Kidney epithelial cell (primary cell): ENCODE results near the gene INPP5A. TPM values are rescaled to one million over a fixed set of nuclear protein-coding genes. Genes with fewer than 3 reads are reported as not detected.

Experiments used
- DNase-seq: peaks from one replicate; pipeline ENCODE4 v3.0.0-alpha.2; 2010; ENCODE audit warnings: low read depth
- H3K27me3 ChIP-seq: 2 replicates; pipeline ENCODE4 v1.6.0; 2011; ENCODE audit warnings: low read length; ENCODE audit not compliant: control insufficient read depth, insufficient read depth
- H3K36me3 ChIP-seq: 2 replicates; pipeline ENCODE4 v1.5.1; 2011; ENCODE audit warnings: low read length; ENCODE audit not compliant: control insufficient read depth, insufficient read depth
- H3K4me3 ChIP-seq: 2 replicates; pipeline ENCODE4 v1.5.1; 2011; ENCODE audit warnings: low read depth, mild to moderate bottlenecking, control low read depth, low read length
- total RNA-seq: library from RNA; depleted of rRNA; stranded (reverse); fragments of >200 nt; gene quantifications from 2 replicates; pipeline ENCODE4 v1.2.3, GENCODE V29; 2015
- TF ChIP-seq, protein P1 (sequence below): IDR thresholded peaks from 2 replicates; pipeline ENCODE4 v1.5.1; 2011; ENCODE audit warnings: mild to moderate bottlenecking, moderate library complexity, low read length, control low read depth, inconsistent platforms; ENCODE audit not compliant: insufficient read depth, poor library complexity, severe bottlenecking

The INPP5A gene
- total RNA-seq, 1 donor from 2014 or later, result 45.1 TPM

DNA sequence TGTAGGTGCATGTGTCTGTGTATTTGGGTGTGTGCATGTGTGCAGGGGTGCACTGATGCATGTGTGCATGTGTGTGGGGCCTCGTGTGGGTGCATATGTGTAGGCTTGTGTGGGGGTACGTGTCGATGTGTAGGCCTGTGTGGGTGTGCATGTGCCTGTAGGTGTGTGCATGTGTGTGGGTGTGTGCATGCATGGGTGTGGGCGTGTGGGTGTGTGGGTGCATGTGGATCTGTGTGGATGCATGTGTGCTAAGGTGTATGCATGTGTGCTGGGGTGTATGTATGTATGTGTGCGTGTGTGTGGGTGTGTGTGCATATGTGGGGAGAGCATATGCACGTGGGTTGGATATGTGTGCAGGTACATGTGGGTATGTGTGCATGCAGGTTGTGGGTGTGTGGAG is 175.2 kb downstream of the INPP5A start:
- Histone ChIP-seq H3K36me3 (no peaks in the 10 kb centered on the region), H3K27me3 (no peaks in the 10 kb centered on the region), H3K4me3 (no peak overlapping the region)
- no peak for DNase-seq
- TF ChIP-seq, protein P1, sequence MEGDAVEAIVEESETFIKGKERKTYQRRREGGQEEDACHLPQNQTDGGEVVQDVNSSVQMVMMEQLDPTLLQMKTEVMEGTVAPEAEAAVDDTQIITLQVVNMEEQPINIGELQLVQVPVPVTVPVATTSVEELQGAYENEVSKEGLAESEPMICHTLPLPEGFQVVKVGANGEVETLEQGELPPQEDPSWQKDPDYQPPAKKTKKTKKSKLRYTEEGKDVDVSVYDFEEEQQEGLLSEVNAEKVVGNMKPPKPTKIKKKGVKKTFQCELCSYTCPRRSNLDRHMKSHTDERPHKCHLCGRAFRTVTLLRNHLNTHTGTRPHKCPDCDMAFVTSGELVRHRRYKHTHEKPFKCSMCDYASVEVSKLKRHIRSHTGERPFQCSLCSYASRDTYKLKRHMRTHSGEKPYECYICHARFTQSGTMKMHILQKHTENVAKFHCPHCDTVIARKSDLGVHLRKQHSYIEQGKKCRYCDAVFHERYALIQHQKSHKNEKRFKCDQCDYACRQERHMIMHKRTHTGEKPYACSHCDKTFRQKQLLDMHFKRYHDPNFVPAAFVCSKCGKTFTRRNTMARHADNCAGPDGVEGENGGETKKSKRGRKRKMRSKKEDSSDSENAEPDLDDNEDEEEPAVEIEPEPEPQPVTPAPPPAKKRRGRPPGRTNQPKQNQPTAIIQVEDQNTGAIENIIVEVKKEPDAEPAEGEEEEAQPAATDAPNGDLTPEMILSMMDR, result no peak

DNA sequence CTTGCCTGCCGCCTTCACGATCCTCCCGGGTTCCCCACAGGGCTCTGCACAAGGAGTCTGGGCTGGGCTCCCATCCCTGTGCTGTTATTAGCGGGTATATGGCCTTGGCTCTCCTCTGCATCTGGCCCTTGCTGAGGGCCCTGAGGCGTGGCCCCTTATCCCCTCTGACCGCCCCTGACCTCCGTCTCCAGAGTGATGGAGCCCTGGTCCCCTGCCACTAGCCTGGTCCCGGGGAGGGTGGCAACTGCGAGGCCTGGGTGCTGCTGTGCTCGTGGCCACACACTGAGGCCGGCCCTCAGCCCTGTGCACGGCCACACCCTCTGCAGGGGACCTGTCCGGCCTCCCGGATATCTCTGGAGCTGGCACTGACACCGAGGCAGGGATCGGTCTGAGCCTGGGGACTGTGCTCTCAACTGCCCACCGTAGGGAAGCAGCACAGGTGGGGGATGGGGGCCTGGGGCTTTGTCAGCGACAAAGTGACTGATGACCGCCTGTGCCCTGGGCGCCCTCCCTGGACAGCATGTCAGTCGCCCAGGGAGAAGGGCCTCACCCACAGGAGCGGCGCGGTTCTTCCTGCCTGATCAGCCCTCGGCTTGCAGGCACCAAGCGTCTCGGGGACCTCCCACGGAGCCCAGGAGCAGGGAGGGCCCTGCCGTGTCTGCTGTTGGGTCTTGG is 176.0 kb downstream of the INPP5A start:
- TF ChIP-seq, protein P1, result no peak
- DNase-seq, result no peak
- Histone ChIP-seq H3K27me3 (no peaks in the 10 kb centered on the region), H3K36me3 (no peaks in the 10 kb centered on the region), H3K4me3 (no peak overlapping the region)

DNA sequence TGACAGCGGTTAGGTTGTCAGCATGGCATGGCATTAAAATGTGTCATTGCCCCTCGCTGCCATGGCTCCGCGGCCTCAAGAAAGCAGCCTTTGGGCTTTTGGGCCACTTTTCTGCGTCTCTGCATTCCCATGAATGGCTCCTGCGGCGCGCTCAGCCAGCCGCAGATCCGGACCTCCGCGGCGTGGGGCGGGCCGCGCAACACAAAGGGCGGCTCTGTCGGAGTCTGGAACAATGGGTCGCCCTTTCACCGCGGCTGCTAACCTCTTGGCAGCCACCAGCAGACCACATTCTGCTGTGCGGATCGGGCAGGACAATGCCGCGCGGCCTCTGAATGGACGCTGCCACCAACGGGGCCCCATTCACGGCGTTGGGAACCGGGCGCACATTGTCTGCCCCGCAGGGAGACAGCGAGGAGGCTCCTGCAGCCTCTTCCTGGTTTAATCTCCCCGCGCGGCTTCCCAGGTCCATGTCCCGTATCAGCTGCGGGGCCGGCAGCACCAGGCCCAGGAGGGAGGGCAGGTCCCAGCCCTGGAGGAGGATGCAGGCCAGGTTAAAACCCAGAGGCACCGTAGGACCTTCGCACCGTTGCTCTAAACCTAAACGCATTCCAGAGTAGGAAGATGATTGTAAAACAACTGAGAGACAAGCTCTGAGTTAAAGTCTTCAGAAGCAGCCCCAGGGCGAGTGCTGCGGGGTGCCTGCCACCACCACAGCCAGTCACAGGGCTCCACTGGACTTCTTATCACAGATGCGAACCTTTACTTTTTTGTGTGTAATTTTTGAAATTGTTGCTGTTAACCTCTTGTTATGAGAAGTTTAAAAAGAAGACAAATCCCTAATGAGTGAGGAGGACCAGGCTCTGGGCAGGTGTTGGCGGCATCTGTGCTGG is 176.8 kb downstream of the INPP5A start:
- Histone ChIP-seq H3K36me3 (no peaks in the 10 kb centered on the region), H3K27me3 (no peaks in the 10 kb centered on the region), H3K4me3 (no peak overlapping the region)
- TF ChIP-seq, protein P1, result no peak
- DNase-seq, result no peak

DNA sequence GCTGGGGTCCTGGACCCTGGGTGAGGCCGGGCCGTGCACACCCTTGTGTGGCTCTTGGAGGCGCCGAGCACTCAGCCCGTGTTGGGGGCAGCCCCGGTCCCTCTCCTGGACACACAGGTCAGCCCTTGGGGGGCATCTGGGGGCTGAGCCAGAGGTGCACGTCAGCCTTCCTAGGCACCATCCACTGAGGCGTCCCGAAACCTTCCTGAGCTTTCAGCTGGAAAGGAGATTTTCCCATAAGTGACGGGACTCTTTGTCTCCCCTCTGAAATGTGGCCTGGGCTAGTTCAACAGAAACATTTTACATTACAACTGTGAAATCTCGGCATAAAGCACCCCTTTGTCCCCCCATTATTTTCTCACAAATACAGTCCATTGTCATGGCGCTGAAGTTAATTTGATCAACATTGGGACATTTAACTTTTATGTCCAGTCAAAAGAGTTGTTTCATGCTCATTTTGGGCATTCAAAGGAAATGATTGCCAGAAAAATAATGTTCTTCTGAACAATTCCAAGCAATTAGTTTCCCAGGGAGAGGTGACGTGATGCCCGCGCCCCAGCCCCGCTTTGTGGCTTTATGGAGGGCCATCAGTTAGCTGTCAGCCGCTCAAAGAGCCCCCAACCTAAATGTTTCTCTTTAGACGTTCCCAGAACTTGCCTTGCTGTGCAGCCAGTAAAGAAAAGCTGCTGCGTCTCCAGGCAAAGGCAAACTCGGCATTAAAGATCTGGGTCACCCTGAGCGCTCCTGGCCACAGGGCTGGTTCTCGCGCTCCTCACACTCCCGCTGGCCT is 177.6 kb downstream of the INPP5A start:
- no peak for DNase-seq
- Histone ChIP-seq H3K36me3 (no peaks in the 10 kb centered on the region), H3K4me3 (no peak overlapping the region), H3K27me3 (no peaks in the 10 kb centered on the region)
- TF ChIP-seq, protein P1, result no peak

DNA sequence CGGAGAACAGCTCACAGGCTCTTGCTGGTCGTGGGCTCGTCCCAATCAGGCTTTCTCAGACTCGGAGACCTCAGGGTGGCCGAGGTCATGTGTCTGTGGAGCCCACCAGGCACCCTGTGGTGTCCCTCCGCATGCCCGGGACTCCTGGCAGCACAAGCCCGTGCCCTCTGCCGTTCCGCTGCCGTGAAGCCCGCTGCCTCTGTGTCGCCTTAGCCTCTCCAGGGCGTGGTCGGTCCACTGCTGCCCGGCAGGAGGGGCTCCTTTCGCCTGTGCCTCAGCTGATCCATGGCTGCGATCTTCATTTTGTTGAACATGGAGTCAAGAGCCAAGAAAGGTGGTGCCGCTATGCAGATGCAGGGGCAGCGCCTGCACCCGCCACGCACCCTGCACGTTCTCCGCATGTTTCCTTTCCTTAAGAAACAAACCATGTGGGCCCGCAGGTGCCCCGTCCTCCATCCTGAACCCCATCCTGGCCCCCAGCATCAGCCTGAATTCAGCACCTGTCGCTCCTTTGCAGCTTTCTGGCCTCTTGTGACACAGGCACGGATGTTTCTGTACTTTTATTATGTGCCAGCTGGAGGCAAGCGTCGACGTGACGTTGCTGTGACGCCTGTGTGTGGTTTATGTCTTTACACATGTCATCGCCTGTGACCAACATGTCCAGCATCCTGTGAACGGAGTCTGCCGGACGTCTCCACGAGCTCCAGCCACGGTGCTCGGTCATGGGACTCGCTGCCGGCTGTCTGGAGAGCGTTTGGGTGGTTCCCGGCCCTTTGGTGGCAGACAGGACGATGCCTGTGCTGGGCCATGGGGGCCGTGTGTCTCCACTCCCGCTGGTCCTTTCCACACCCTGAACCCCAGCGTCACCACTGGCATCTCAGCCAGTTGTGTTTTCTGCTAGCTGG is 178.4 kb downstream of the INPP5A start:
- H3K36me3 ChIP-seq, result no peaks in the 10 kb centered on the region
- no peak for DNase-seq
- no peaks in the 10 kb centered on the region for H3K27me3 ChIP-seq
- H3K4me3 ChIP-seq, result no peak overlapping the region
- TF ChIP-seq, protein P1, result no peak
